HepG2 (cell line): ENCODE results near the gene APOC4. TPM values are rescaled to one million over a fixed set of nuclear protein-coding genes. Genes with fewer than 3 reads are reported as not detected.

Source experiments
- ATAC-seq: fragments of 200-7000 bp; cut with Tn5 transposase; 3 replicates; pipeline ENCODE4 v1.9.1; 2020; ENCODE audit warnings: mild to moderate bottlenecking, moderate library complexity
- BruUV-seq: library from RNA; stranded (reverse); fragments of 400-500 nt; replicated peaks from 2 replicates; lab custom pipeline; 2021; lab: Mats Ljungman, UMichigan
- CTCF ChIA-PET: fragments of 300-600 bp; formaldehyde crosslinking; extraction: SDS; loops from one replicate; lab custom pipeline; 2021; ENCODE audit warnings: low total read pairs, inconsistent platforms, low intra/inter-chr PET ratio; lab: Yijun Ruan, JAX
- POLR2A ChIA-PET: fragments of 350-600 bp; sonication (Branson Sonifier 250); formaldehyde crosslinking; loops from one replicate; lab custom pipeline; 2020; ENCODE audit warnings: antibody characterized with exemption, inconsistent platforms; lab: Yijun Ruan, JAX
- DNase-seq: peaks from one replicate; pipeline ENCODE4 v3.0.0-alpha.2; 2015; ENCODE audit warnings: low spot score
- FAIRE-seq: peaks from 3 replicates; lab custom pipeline; 2011; peaks lifted over from hg19 to GRCh38; lab: Jason Lieb, UNC
- H2AFZ ChIP-seq: one replicate; pipeline ENCODE4 v1.6.1; 2011; ENCODE audit warnings: low read length, inconsistent platforms
- H3K27ac ChIP-seq: fragments of 300-600 bp; 3 replicates; pipeline ENCODE4 v1.8.0; 2011; ENCODE audit warnings: mixed run types, mild to moderate bottlenecking, mixed read lengths, low read length, inconsistent platforms; ENCODE audit not compliant: insufficient read depth; ENCODE audit errors: extremely low read length
- H3K27me3 ChIP-seq, 2 experiments: fragments of 200-600 bp in 1 of 2; 2 replicates in 1 of 2; 3 replicates in 1 of 2; pipeline versions ENCODE4 v1.6.0 to v1.8.0; 2011; ENCODE audit warnings: low read length in 2 of 2, mild to moderate bottlenecking in 2 of 2, moderate library complexity in 2 of 2, inconsistent platforms in 1 of 2; ENCODE audit not compliant: insufficient read depth in 2 of 2, control insufficient read depth in 1 of 2
- H3K36me3 ChIP-seq, 2 experiments: fragments of 200-600 bp in 1 of 2; replicated peaks in 1 of 2; 2 replicates in 1 of 2; 3 replicates in 1 of 2; pipeline versions ENCODE4 v1.5.1 to v1.8.0; 2011; ENCODE audit warnings: low read length in 2 of 2, inconsistent platforms in 1 of 2; ENCODE audit not compliant: insufficient read depth in 2 of 2, control insufficient read depth in 1 of 2
- H3K4me1 ChIP-seq: 2 replicates; pipeline ENCODE4 v1.5.1; 2012; ENCODE audit warnings: low read length, inconsistent platforms; ENCODE audit not compliant: insufficient read depth
- H3K4me2 ChIP-seq: 2 replicates; pipeline ENCODE4 v1.6.0; 2011; ENCODE audit warnings: low read depth, low read length, inconsistent platforms
- H3K4me3 ChIP-seq, 3 experiments: fragments of 200-600 bp in 1 of 3; sonication (generic), shearing (Covaris generic) in 1 of 3; replicated peaks in 1 of 3; 2 replicates each; pipeline ENCODE4 v1.5.1; 2011 to 2016; ENCODE audit warnings: low read length in 3 of 3, inconsistent platforms in 2 of 3, low read depth in 2 of 3, mild to moderate bottlenecking in 2 of 3, control low read depth in 1 of 3, mixed read lengths in 1 of 3; ENCODE audit not compliant: insufficient read depth in 1 of 3
- H3K79me2 ChIP-seq: one replicate; pipeline ENCODE4 v1.6.1; 2011; ENCODE audit warnings: low read length, inconsistent platforms; ENCODE audit not compliant: insufficient read depth
- H3K9ac ChIP-seq: 2 replicates; pipeline ENCODE4 v1.6.0; 2011; ENCODE audit warnings: mild to moderate bottlenecking, low read depth, low read length, inconsistent platforms; ENCODE audit not compliant: insufficient read depth
- H3K9me3 ChIP-seq: 2 replicates; pipeline ENCODE4 v1.5.1; 2012; ENCODE audit warnings: mild to moderate bottlenecking, low read length
- H4K20me1 ChIP-seq: 2 replicates; pipeline ENCODE4 v1.6.0; 2011; ENCODE audit warnings: inconsistent platforms, mild to moderate bottlenecking, low read length, moderate library complexity; ENCODE audit not compliant: insufficient read depth
- ISL2 ChIP-seq: sonication (generic); formaldehyde crosslinking; IDR thresholded peaks from 2 replicates; pipeline ENCODE4 v1.5.0; 2020; ENCODE audit warnings: missing genetic modification reagents
- MEF2D ChIP-seq: sonication (generic); formaldehyde crosslinking; IDR thresholded peaks from 2 replicates; pipeline ENCODE4 v1.5.1; 2020; ENCODE audit warnings: mild to moderate bottlenecking, missing genetic modification reagents
- NFE2L1 ChIP-seq: sonication (generic); formaldehyde crosslinking; IDR thresholded peaks from 2 replicates; pipeline ENCODE4 v1.4.0; 2020; ENCODE audit warnings: missing genetic modification reagents, mild to moderate bottlenecking, borderline replicate concordance
- ZNF282 ChIP-seq: fragments of 450-650 bp; IDR thresholded peaks from 2 replicates; pipeline ENCODE4 v1.6.1; 2018; ENCODE audit not compliant: partially characterized antibody
- ZNF430 ChIP-seq: sonication (generic); formaldehyde crosslinking; IDR thresholded peaks from 2 replicates; pipeline ENCODE4 v1.9.0; 2021; ENCODE audit warnings: mild to moderate bottlenecking, missing genetic modification reagents
- ZNF605 ChIP-seq: sonication (generic); formaldehyde crosslinking; IDR thresholded peaks from 2 replicates; pipeline ENCODE4 v1.8.0; 2022; ENCODE audit warnings: mild to moderate bottlenecking, missing genetic modification reagents
- WGBS: methylation state at CpG from one replicate; pipeline ENCODE4 v1.1.6; 2017; ENCODE audit warnings: low lambda C conversion rate; 5-methylcytosine and 5-hydroxymethylcytosine counted together
- in situ Hi-C: cut with HindIII; loops from 2 replicates; pipeline ENCODE4 v1.10.0; 2017; ENCODE audit warnings: low pct_unique_long_range_greater_than_20kb; ENCODE audit not compliant: extremely low pct_ligation_motif_present
- intact Hi-C: fragments of 100-400 bp; cut with micrococcal nuclease; formaldehyde crosslinking; loops from one replicate; pipeline ENCODE4 v1.10.0; 2022; ENCODE audit not compliant: unreplicated experiment
- polyA plus RNA-seq, 8 experiments: library from polyadenylated mRNA; depleted of rRNA in 3 of 8; stranded (reverse) in 7 of 8; unstranded in 1 of 8; fragments of >200 nt; fragmentation: Illumina TruSeq in 4 of 8; extraction: Trizol in 4 of 8; gene quantifications; 2 replicates each; pipeline versions ENCODE4 v1.2.1 to v1.2.3, GENCODE V29; 2011 to 2016; ENCODE audit warnings: low read depth in 4 of 8, missing spikeins in 1 of 8, mixed read lengths in 1 of 8; ENCODE audit not compliant: insufficient read depth in 1 of 8
- total RNA-seq, 5 experiments: library from RNA; depleted of rRNA; stranded (reverse); fragments of >200 nt; fragmentation: Illumina TruSeq; extraction: Trizol; gene quantifications; 2 replicates each; pipeline ENCODE4 v1.2.3, GENCODE V29; 2016; ENCODE audit warnings: low read depth in 1 of 5
- TF ChIP-seq, protein P1 (sequence below): IDR thresholded peaks from 2 replicates; pipeline ENCODE4 v1.6.1; 2016; ENCODE audit warnings: low read depth, missing genetic modification reagents, missing compliant biosample characterization

Gene APOC4
- total and polyA plus RNA-seq, 2 of the 13 experiments (the other 11 are each of a cell fraction or from before 2014, with no cell fraction given) = 0.46 TPM; not detected in 1

DNA sequence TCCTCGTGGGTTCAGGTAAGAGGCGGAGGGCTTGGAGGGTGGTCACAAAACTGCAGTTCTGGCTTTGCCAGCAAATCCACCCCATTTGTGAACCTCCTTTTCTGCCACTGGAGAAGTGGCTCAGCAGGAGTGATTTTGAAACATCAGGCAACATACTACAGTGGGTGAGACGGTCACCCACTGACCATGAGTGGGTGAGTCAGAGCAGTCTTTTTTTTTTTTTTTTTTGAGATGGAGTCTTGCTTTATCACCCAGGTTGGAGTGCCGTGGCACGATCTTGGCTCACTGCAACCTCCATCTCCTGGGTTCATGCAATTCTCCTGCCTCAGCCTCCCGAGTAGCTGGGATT, 48.0 kb upstream of the APOC4 start:
- Histone ChIP-seq H3K4me3 (no peak overlapping the region), H3K4me1 (peaks cover 28% of the 10 kb centered on the region), H3K36me3 (peaks cover 42 to 55% of the 10 kb centered on the region in 2 experiments), H2AFZ (no peak overlapping the region), H3K79me2 (peaks cover 39% of the 10 kb centered on the region), H3K4me2 (no peak overlapping the region), H3K27ac (no peak overlapping the region), H4K20me1 (no peaks in the 10 kb centered on the region), H3K9ac (no peak overlapping the region), H3K27me3 (no peaks in the 10 kb centered on the region; a peak in 1 of 5 replicates), H3K9me3 (no peaks in the 10 kb centered on the region)
- WGBS = 97% methylated on average over 4 of the region's 6 CpGs
- ATAC-seq = no peak
- in situ Hi-C loops (no loop called here), intact Hi-C loops (no loop called here)
- TF ChIP-seq, protein P1, sequence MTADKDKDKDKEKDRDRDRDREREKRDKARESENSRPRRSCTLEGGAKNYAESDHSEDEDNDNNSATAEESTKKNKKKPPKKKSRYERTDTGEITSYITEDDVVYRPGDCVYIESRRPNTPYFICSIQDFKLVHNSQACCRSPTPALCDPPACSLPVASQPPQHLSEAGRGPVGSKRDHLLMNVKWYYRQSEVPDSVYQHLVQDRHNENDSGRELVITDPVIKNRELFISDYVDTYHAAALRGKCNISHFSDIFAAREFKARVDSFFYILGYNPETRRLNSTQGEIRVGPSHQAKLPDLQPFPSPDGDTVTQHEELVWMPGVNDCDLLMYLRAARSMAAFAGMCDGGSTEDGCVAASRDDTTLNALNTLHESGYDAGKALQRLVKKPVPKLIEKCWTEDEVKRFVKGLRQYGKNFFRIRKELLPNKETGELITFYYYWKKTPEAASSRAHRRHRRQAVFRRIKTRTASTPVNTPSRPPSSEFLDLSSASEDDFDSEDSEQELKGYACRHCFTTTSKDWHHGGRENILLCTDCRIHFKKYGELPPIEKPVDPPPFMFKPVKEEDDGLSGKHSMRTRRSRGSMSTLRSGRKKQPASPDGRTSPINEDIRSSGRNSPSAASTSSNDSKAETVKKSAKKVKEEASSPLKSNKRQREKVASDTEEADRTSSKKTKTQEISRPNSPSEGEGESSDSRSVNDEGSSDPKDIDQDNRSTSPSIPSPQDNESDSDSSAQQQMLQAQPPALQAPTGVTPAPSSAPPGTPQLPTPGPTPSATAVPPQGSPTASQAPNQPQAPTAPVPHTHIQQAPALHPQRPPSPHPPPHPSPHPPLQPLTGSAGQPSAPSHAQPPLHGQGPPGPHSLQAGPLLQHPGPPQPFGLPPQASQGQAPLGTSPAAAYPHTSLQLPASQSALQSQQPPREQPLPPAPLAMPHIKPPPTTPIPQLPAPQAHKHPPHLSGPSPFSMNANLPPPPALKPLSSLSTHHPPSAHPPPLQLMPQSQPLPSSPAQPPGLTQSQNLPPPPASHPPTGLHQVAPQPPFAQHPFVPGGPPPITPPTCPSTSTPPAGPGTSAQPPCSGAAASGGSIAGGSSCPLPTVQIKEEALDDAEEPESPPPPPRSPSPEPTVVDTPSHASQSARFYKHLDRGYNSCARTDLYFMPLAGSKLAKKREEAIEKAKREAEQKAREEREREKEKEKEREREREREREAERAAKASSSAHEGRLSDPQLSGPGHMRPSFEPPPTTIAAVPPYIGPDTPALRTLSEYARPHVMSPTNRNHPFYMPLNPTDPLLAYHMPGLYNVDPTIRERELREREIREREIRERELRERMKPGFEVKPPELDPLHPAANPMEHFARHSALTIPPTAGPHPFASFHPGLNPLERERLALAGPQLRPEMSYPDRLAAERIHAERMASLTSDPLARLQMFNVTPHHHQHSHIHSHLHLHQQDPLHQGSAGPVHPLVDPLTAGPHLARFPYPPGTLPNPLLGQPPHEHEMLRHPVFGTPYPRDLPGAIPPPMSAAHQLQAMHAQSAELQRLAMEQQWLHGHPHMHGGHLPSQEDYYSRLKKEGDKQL = no peak
- TF ChIP-seq ZNF282 (no peak), NFE2L1 (CRISPR knock-in tag) (no peak), ZNF605 (CRISPR knock-in tag) (no peak), ISL2 (CRISPR knock-in tag) (no peak), MEF2D (CRISPR knock-in tag) (no peak), ZNF430 (no peak)
- POLR2A ChIA-PET = no interaction called here
- CTCF ChIA-PET = no interaction called here
- FAIRE-seq = no peak
- BruUV-seq = no TSS peak
- no peak for DNase-seq
